A673 (cell line): ENCODE measurements around the gene KLK3.

Source experiments
- EZH2 ChIP-seq: fragments of 200-600 bp; sonication (generic); IDR thresholded peaks from 2 replicates; pipeline ENCODE4 v1.6.1; 2017; ENCODE audit warnings: borderline replicate concordance, low read depth, mild to moderate bottlenecking, mixed read lengths, antibody characterized with exemption, low read length; ENCODE audit not compliant: poor library complexity, severe bottlenecking
- TF ChIP-seq, protein P1 (sequence below): fragments of 300-800, 200-600 bp; sonication (generic); conservative IDR thresholded peaks from 2 replicates; pipeline ENCODE4 v1.5.1; 2017; ENCODE audit warnings: low read depth, mild to moderate bottlenecking, antibody characterized with exemption, low read length, moderate library complexity, mixed read lengths

DNA sequence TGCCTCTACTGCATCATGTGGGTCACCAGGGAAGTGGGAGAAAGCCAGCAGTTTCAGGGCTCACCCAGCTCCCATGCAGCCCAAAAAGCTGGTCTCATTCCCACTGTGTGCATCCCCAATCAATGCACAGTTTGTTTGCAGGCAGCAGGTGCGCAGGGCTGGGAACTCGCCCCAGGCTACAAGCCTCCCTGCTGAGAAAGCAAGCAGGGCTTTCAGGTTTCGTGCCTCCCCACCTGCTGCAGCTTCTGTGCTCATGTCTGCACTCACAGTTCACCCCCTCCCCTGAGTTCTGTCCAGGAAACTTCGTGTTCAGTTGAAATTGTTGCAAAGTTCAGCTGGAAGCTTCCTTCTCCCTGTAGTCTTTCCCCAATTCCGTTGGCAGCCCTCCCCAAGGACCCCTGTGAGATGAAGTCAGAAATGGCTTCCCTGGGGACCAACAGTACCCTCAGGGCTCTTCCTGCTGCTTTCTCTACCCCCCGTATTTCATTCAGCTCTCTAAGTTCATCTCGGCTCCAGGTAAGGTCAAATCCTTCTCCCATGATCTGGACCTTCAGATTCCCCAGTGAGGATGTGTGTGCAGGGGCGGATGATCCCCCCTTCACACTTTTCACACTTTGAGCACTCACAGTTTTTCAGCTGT lies 10.3 kb upstream of the KLK3 start:
- TF ChIP-seq, protein P1, sequence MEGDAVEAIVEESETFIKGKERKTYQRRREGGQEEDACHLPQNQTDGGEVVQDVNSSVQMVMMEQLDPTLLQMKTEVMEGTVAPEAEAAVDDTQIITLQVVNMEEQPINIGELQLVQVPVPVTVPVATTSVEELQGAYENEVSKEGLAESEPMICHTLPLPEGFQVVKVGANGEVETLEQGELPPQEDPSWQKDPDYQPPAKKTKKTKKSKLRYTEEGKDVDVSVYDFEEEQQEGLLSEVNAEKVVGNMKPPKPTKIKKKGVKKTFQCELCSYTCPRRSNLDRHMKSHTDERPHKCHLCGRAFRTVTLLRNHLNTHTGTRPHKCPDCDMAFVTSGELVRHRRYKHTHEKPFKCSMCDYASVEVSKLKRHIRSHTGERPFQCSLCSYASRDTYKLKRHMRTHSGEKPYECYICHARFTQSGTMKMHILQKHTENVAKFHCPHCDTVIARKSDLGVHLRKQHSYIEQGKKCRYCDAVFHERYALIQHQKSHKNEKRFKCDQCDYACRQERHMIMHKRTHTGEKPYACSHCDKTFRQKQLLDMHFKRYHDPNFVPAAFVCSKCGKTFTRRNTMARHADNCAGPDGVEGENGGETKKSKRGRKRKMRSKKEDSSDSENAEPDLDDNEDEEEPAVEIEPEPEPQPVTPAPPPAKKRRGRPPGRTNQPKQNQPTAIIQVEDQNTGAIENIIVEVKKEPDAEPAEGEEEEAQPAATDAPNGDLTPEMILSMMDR: no peak
- TF ChIP-seq EZH2: no peak
